Testis (tissue), 3 donors: ENCODE measurements around the gene POU2AF1. TPM values are rescaled to one million over a fixed set of nuclear protein-coding genes. Genes with fewer than 3 reads are reported as not detected.

Experiments
- DNase-seq: peaks from one replicate; pipeline ENCODE4 v3.0.0-alpha.2; 2019
- H3K27ac ChIP-seq, 2 donors: fragments of 200-600 bp; sonication (generic); one replicate each; pipeline ENCODE4 v1.5.1; 2019
- H3K27me3 ChIP-seq: fragments of 200-600 bp; sonication (generic); one replicate; pipeline ENCODE4 v1.5.1; 2019
- H3K36me3 ChIP-seq: fragments of 200-600 bp; sonication (generic); one replicate; pipeline ENCODE4 v1.5.1; 2017; ENCODE audit warnings: low read depth; ENCODE audit errors: missing control alignments
- H3K4me1 ChIP-seq: fragments of 200-600 bp; sonication (generic); one replicate; pipeline ENCODE4 v1.5.1; 2019
- H3K4me3 ChIP-seq, 2 donors: fragments of 200-600 bp; sonication (generic); one replicate each; pipeline ENCODE4 v1.5.1; 2017 to 2019
- H3K9me3 ChIP-seq: fragments of 200-600 bp; sonication (generic); one replicate; pipeline ENCODE4 v1.5.1; 2017
- POLR2A ChIP-seq: fragments of 450-650 bp; IDR thresholded peaks from one replicate; pipeline ENCODE4 v1.6.1; 2017; ENCODE audit warnings: antibody characterized with exemption, mild to moderate bottlenecking, moderate library complexity
- WGBS, 2 donors: methylation state at CpG; one replicate each; pipeline ENCODE4 v1.1.5; 2018; 5-methylcytosine and 5-hydroxymethylcytosine counted together
- intact Hi-C: fragments of 100-400 bp; cut with DNase I; formaldehyde crosslinking; loops from one replicate; pipeline ENCODE4 v1.15.1; 2023; ENCODE audit warnings: low total_unique reads
- polyA plus RNA-seq: library from polyadenylated mRNA; stranded (reverse); fragments of 350-450 nt; fragmentation: Illumina TruSeq; extraction: RNeasy Lipid Tissue Mini Kit (QIAGEN cat#74804); gene quantifications from one replicate; pipeline ENCODE4 v1.2.3, GENCODE V29; 2014; ENCODE audit warnings: low read depth, low replicate concordance; ENCODE audit not compliant: insufficient read depth
- total RNA-seq, 2 donors: library from RNA; depleted of rRNA; stranded (reverse); fragments of >200 nt; gene quantifications; one replicate each; pipeline ENCODE4 v1.2.3, GENCODE V29; 2016
- TF ChIP-seq, protein P1 (sequence below), 3 experiments: fragments of 450-650 bp in 2 of 3; fragments of 200-600 bp in 1 of 3; sonication (generic) in 1 of 3; IDR thresholded peaks; one replicate each; pipeline ENCODE4 v1.5.1; 2016 to 2019; ENCODE audit warnings: antibody characterized with exemption in 3 of 3, mild to moderate bottlenecking in 2 of 3, moderate library complexity in 1 of 3

Gene POU2AF1
- total and polyA plus RNA-seq, 3 donors from 2014 or later: 2.7 to 4.6 (median 2.8) TPM

DNA sequence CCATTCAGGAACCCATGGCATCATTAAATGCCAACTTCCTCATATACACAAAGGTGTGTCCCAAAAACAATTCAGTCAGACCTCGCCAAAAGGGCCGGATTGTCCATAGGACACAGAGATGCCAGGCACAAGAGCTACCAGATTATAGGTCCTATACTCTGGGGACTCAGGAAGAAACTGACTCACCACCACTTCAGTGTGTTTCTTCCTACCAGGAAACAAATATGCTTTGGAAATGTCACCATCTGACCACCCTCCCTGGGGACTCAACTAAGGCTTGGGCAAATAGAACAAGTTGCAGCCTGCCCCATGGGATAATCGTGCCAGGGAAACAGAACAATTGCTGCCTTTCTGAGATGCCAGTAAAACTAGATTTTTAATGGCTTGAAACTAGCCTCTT is 69.0 kb downstream of the POU2AF1 start:
- 44 to 80% methylated on average over 1 to 3 of the region's 3 CpGs for WGBS, 2 donors
- Histone ChIP-seq H3K9me3 (no peaks in the 10 kb centered on the region), H3K4me3 (no peak overlapping the region), H3K27ac (no peak overlapping the region), H3K4me1 (no peaks in the 10 kb centered on the region), H3K27me3 (no peaks in the 10 kb centered on the region), H3K36me3 (no peaks in the 10 kb centered on the region)
- no peak for DNase-seq
- TF ChIP-seq, protein P1, sequence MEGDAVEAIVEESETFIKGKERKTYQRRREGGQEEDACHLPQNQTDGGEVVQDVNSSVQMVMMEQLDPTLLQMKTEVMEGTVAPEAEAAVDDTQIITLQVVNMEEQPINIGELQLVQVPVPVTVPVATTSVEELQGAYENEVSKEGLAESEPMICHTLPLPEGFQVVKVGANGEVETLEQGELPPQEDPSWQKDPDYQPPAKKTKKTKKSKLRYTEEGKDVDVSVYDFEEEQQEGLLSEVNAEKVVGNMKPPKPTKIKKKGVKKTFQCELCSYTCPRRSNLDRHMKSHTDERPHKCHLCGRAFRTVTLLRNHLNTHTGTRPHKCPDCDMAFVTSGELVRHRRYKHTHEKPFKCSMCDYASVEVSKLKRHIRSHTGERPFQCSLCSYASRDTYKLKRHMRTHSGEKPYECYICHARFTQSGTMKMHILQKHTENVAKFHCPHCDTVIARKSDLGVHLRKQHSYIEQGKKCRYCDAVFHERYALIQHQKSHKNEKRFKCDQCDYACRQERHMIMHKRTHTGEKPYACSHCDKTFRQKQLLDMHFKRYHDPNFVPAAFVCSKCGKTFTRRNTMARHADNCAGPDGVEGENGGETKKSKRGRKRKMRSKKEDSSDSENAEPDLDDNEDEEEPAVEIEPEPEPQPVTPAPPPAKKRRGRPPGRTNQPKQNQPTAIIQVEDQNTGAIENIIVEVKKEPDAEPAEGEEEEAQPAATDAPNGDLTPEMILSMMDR (IDR thresholded peaks at IDR 0.05): no peak
- no peak for TF ChIP-seq POLR2A
- intact Hi-C loops: no loop called here

DNA sequence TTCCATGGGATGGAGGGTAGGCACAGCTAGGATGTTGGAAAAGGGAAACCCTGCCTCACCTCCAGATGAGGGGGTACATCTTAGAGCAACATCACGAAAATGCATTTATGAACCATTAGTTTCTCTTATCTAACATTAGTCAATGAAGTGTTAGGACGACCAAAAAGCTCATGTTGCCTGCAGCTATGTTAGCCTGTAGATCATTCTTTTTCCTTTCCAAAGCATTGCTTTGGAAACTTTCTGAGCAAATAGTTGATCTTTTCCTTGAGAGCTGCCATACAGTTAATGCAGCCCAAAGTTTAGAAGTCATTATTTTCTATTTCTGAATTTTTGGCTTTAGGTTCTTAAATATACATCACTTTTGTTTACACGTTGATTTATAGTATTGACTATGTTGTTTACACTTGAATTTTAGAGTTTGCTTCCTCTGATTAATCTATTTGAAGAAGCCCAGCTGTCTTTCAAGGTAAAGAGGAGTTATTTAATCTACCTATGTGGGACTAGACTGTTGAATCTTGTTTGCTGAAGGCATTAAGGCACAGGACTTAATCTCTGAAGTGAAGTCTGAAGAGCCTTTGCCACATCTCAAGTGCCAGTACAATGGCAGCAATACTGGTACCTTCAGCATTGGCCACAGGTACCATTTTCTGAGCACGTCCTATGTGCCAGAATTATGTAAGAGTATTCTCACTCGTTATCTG is 69.7 kb downstream of the POU2AF1 start:
- no peak for DNase-seq
- Histone ChIP-seq H3K27ac (no peak overlapping the region), H3K27me3 (no peaks in the 10 kb centered on the region), H3K4me1 (no peaks in the 10 kb centered on the region), H3K9me3 (no peaks in the 10 kb centered on the region), H3K36me3 (no peaks in the 10 kb centered on the region), H3K4me3 (no peak overlapping the region)
- 91 to 94% methylated on average over 5 of the region's 5 CpGs for WGBS, 2 donors
- intact Hi-C loops: no loop called here
- TF ChIP-seq, protein P1 (IDR thresholded peaks at IDR 0.05): no peak
- TF ChIP-seq POLR2A: no peak

DNA sequence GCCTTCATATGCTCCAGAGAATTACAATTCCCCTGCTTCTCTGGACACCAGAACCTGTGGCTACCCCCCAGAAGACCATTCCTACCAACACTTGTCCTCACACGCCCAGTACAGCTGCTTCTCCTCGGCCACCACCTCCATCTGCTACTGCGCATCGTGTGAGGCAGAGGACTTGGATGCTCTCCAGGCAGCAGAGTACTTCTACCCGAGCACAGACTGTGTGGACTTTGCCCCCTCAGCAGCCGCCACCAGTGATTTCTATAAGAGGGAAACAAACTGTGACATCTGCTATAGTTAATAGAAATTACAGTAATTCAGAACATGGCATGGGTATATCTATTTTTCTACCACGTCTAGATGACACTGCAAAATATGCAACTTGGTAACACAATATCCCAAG is 70.9 kb downstream of the POU2AF1 start:
- intact Hi-C loops: no loop called here
- WGBS, 2 donors: 64 to 83% methylated on average over 7 of the region's 7 CpGs
- H3K27ac ChIP-seq: no peak overlapping the region
- H3K4me1 ChIP-seq: no peaks in the 10 kb centered on the region
- no peaks in the 10 kb centered on the region for H3K9me3 ChIP-seq
- no peak for TF ChIP-seq POLR2A
- TF ChIP-seq, protein P1 (IDR thresholded peaks at IDR 0.05): no peak
- H3K27me3 ChIP-seq: no peaks in the 10 kb centered on the region
- no peak overlapping the region for H3K4me3 ChIP-seq
- DNase-seq: no peak
- H3K36me3 ChIP-seq: no peaks in the 10 kb centered on the region

DNA sequence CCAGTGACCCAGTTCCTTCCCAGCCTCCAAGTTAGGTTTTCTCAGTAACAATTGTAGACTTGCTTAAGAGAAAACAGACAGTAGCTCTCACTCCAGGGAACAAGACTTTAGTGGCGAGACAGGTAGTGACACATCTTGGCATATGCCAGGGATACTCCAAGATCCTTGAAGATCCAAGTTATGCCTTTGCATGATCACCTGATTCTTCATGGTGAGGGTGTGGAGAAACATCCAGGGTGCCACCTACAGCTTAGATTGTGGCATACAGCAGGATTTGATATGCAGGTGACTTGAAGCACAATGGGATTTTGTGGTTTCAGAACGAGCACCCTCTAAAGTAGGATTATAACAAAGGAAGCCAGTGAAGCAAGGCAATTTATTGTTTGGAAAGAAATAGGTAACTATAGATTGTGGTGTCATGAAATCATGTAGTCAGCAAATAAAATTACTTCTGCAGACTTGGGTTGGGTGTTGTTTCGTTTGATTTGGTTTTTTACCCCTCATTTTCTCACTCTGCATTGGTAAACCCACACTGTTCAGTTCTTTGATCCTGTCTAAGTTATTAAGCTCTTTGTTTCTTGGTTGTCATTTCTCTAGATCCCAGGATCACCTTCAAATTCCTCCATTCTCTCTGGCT is 71.5 kb downstream of the POU2AF1 start:
- no peak for DNase-seq
- Histone ChIP-seq H3K27me3 (no peaks in the 10 kb centered on the region), H3K4me1 (no peaks in the 10 kb centered on the region), H3K36me3 (no peaks in the 10 kb centered on the region), H3K27ac (no peak overlapping the region), H3K9me3 (no peaks in the 10 kb centered on the region), H3K4me3 (no peak overlapping the region)
- WGBS, 2 donors: 94 to 97% methylated on average over 3 of the region's 3 CpGs
- intact Hi-C loops: no loop called here
- TF ChIP-seq, protein P1 (IDR thresholded peaks at IDR 0.05): no peak
- TF ChIP-seq POLR2A: no peak

DNA sequence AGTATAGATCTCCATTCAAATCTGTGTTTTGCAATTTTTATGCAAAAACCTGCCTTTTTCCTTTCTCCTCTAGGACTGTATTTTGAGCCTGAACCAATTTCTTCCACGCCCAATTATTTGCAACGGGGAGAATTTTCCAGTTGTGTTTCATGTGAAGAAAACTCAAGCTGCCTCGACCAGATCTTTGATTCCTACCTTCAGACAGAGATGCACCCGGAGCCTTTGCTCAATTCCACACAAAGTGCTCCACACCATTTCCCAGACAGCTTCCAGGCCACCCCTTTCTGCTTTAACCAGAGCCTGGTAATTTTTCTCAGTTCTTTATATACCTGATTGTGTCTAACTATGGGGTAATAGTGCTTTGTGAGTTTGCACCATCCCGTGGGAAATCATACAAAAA is 72.8 kb downstream of the POU2AF1 start:
- no peak overlapping the region for H3K4me3 ChIP-seq
- no peaks in the 10 kb centered on the region for H3K36me3 ChIP-seq
- no peak overlapping the region for H3K27ac ChIP-seq
- 88 to 91% methylated on average over 5 of the region's 5 CpGs for WGBS, 2 donors
- H3K9me3 ChIP-seq: no peaks in the 10 kb centered on the region
- no peak for TF ChIP-seq POLR2A
- TF ChIP-seq, protein P1 (IDR thresholded peaks at IDR 0.05): no peak
- no peak for DNase-seq
- no peaks in the 10 kb centered on the region for H3K4me1 ChIP-seq
- H3K27me3 ChIP-seq: no peaks in the 10 kb centered on the region
- intact Hi-C loops: no loop called here
